GM12878 (cell line): Measurements from ENCODE around the gene REV1. TPM values are rescaled to one million over a fixed set of nuclear protein-coding genes. Genes with fewer than 3 reads are reported as not detected.

Experiments
- ATAC-seq: fragments of 200-7000 bp; cut with Tn5 transposase; 3 replicates; pipeline ENCODE4 v1.9.1; 2020; ENCODE audit warnings: mild to moderate bottlenecking, moderate library complexity
- BruUV-seq: library from RNA; stranded (reverse); fragments of 400-500 nt; replicated peaks from 2 replicates; lab custom pipeline; 2021; lab: Mats Ljungman, UMichigan
- CTCF ChIA-PET: fragments of 300-600 bp; sonication (Branson Sonifier 250); formaldehyde crosslinking; extraction: SDS; loops from one replicate; lab custom pipeline; 2021; ENCODE audit warnings: inconsistent platforms; lab: Yijun Ruan, JAX
- POLR2A ChIA-PET: fragments of 350-600 bp; formaldehyde crosslinking; extraction: SDS; loops from one replicate; lab custom pipeline; 2021; ENCODE audit warnings: inconsistent platforms; lab: Charles Lee
- RAD21 ChIA-PET: fragments of 300-600 bp; sonication (Branson Sonifier 250); formaldehyde crosslinking; loops from one replicate; lab custom pipeline; 2023; ENCODE audit warnings: antibody characterized with exemption; ENCODE audit not compliant: unreplicated experiment; lab: Charles Lee
- SMC1A ChIA-PET: fragments of 300-600 bp; sonication (Branson Sonifier 250); formaldehyde crosslinking; loops from one replicate; lab custom pipeline; 2023; ENCODE audit not compliant: unreplicated experiment, uncharacterized antibody; lab: Charles Lee
- DNase-seq: peaks from one replicate; pipeline ENCODE4 v3.0.0-alpha.2; 2011; ENCODE audit warnings: low read depth, low spot score
- FAIRE-seq: peaks from 3 replicates; lab custom pipeline; 2011; peaks lifted over from hg19 to GRCh38; lab: Jason Lieb, UNC
- H2AFZ ChIP-seq: 2 replicates; pipeline ENCODE4 v1.6.0; 2011; ENCODE audit warnings: low read depth, low read length, control low read depth; ENCODE audit not compliant: control insufficient read depth
- H3K27ac ChIP-seq: 2 replicates; pipeline ENCODE4 v1.5.1; 2011; ENCODE audit warnings: control low read depth; ENCODE audit not compliant: control insufficient read depth, insufficient read depth
- H3K27me3 ChIP-seq, 2 experiments: replicated peaks in 1 of 2; 2 replicates each; pipeline versions ENCODE4 v1.6.0 to v1.6.1; 2011; ENCODE audit warnings: low read length in 1 of 2; ENCODE audit not compliant: control insufficient read depth in 2 of 2, insufficient read depth in 2 of 2
- H3K36me3 ChIP-seq, 2 experiments: 2 replicates each; pipeline ENCODE4 v1.5.1; 2011; ENCODE audit warnings: low read length in 1 of 2; ENCODE audit not compliant: control insufficient read depth in 2 of 2, insufficient read depth in 2 of 2
- H3K4me1 ChIP-seq: 2 replicates; pipeline ENCODE4 v1.6.1; 2011; ENCODE audit warnings: mild to moderate bottlenecking, low read length, moderate library complexity, mixed read lengths; ENCODE audit not compliant: control insufficient read depth, insufficient read depth
- H3K4me2 ChIP-seq: 2 replicates; pipeline ENCODE4 v1.6.0; 2011; ENCODE audit warnings: control low read depth; ENCODE audit not compliant: control insufficient read depth, insufficient read depth
- H3K4me3 ChIP-seq: fragments of 200-600 bp; sonication (generic); 2 replicates; pipeline ENCODE4 v1.5.1; 2016
- H3K79me2 ChIP-seq: 2 replicates; pipeline ENCODE4 v1.6.0; 2011; ENCODE audit warnings: low read length; ENCODE audit not compliant: control insufficient read depth, insufficient read depth
- H3K9ac ChIP-seq: 2 replicates; pipeline ENCODE4 v1.8.0; 2011; ENCODE audit warnings: low read length, control low read depth, mixed read lengths; ENCODE audit not compliant: control insufficient read depth, insufficient read depth
- H3K9me3 ChIP-seq: replicated peaks from 3 replicates; pipeline ENCODE4 v1.5.1; 2011; ENCODE audit warnings: mild to moderate bottlenecking, low read length; ENCODE audit not compliant: control insufficient read depth, insufficient read depth
- H4K20me1 ChIP-seq: 2 replicates; pipeline ENCODE4 v1.6.0; 2011; ENCODE audit not compliant: control insufficient read depth, insufficient read depth
- BCL11A ChIP-seq: IDR thresholded peaks from 2 replicates; pipeline ENCODE4 v1.6.1; 2011; ENCODE audit warnings: low read depth, low read length
- CBX5 ChIP-seq: sonication (generic); IDR thresholded peaks from 2 replicates; pipeline ENCODE4 v1.6.1; 2016; ENCODE audit warnings: low read depth, moderate library complexity, mild to moderate bottlenecking, inconsistent platforms
- CEBPZ ChIP-seq: fragments of 150-350 bp; IDR thresholded peaks from 2 replicates; pipeline ENCODE4 v1.6.1; 2016; ENCODE audit warnings: low read depth, low read length
- CREB1 ChIP-seq: IDR thresholded peaks from 2 replicates; pipeline ENCODE4 v1.6.1; 2012; ENCODE audit warnings: low read depth, mild to moderate bottlenecking, inconsistent platforms
- CREM ChIP-seq: IDR thresholded peaks from 2 replicates; pipeline ENCODE4 v1.6.1; 2014; ENCODE audit warnings: antibody characterized with exemption, low read depth
- EZH2 ChIP-seq: IDR thresholded peaks from 2 replicates; pipeline ENCODE4 v1.6.1; 2012; ENCODE audit warnings: low read depth, mild to moderate bottlenecking, control low read depth, inconsistent platforms, low read length, borderline replicate concordance; ENCODE audit not compliant: control insufficient read depth
- GABPA ChIP-seq: IDR thresholded peaks from 2 replicates; pipeline ENCODE4 v1.6.1; 2014; ENCODE audit warnings: antibody characterized with exemption, low read depth, mild to moderate bottlenecking, inconsistent platforms
- HDAC6 ChIP-seq: fragments of 200-600 bp; sonication (generic); IDR thresholded peaks from one replicate; pipeline ENCODE4 v1.8.0; 2017; ENCODE audit warnings: antibody characterized with exemption; ENCODE audit not compliant: unreplicated experiment
- IRF3 ChIP-seq: fragments of 450-650 bp; IDR thresholded peaks from 2 replicates; pipeline ENCODE4 v1.6.1; 2014; ENCODE audit warnings: mild to moderate bottlenecking
- KDM1A ChIP-seq: fragments of 200-600 bp; sonication (generic); IDR thresholded peaks from 2 replicates; pipeline ENCODE4 v1.6.1; 2016; ENCODE audit warnings: borderline replicate concordance
- MEF2A ChIP-seq: IDR thresholded peaks from 2 replicates; pipeline ENCODE4 v1.6.1; 2011; ENCODE audit warnings: low read depth, mild to moderate bottlenecking, low read length, moderate library complexity; ENCODE audit not compliant: insufficient read depth
- PKNOX1 ChIP-seq: fragments of 450-650 bp; IDR thresholded peaks from 2 replicates; pipeline ENCODE4 v1.6.1; 2016; ENCODE audit warnings: mild to moderate bottlenecking
- POLR2AphosphoS2 ChIP-seq: IDR thresholded peaks from 2 replicates; pipeline ENCODE4 v1.6.1; 2011; ENCODE audit warnings: low read depth, mild to moderate bottlenecking, low read length, improper control_type of control experiment, moderate library complexity
- SREBF1 ChIP-seq: IDR thresholded peaks from 2 replicates; pipeline ENCODE4 v1.6.1; 2012; ENCODE audit warnings: mild to moderate bottlenecking, low read length
- TCF12 ChIP-seq: IDR thresholded peaks from 2 replicates; pipeline ENCODE4 v1.6.1; 2011; ENCODE audit warnings: low read depth, mild to moderate bottlenecking, low read length
- ZNF24 ChIP-seq: fragments of 450-650 bp; IDR thresholded peaks from 2 replicates; pipeline ENCODE4 v1.6.1; 2017; ENCODE audit warnings: antibody characterized with exemption, mild to moderate bottlenecking
- WGBS: methylation state at CpG from one replicate; pipeline ENCODE4 v1.1.6; 2016; ENCODE audit warnings: low lambda C conversion rate; ENCODE audit not compliant: insufficient replicate concordance, insufficient coverage; ENCODE audit errors: missing lambda C conversion rate; 5-methylcytosine and 5-hydroxymethylcytosine counted together
- in situ Hi-C: fragments of 300-500 bp; cut with MboI; formaldehyde crosslinking; loops from 9 replicates; pipeline ENCODE4 v1.14.3; 2018; ENCODE audit warnings: mixed read lengths
- intact Hi-C: fragments of 100-400 bp; cut with micrococcal nuclease; formaldehyde crosslinking; loops from one replicate; pipeline ENCODE4 v1.14.2; 2022; ENCODE audit not compliant: unreplicated experiment
- polyA plus RNA-seq, 11 experiments: library from polyadenylated mRNA; depleted of rRNA in 4 of 11; unstranded in 6 of 11; stranded (reverse) in 5 of 11; fragments of >200 nt; fragmentation: Nextera tagmentation in 4 of 11; fragmentation: Illumina TruSeq in 1 of 11; extraction: Ambion mirVana in 4 of 11; extraction: Trizol in 1 of 11; gene quantifications; 1 replicate in 1 of 11; 2 replicates in 10 of 11; pipeline versions ENCODE4 v1.2.1 to v1.2.3, GENCODE V29; 2011 to 2016; ENCODE audit warnings: inconsistent platforms in 2 of 11, missing spikeins in 2 of 11, low read depth in 1 of 11
- total RNA-seq, 4 experiments: library from RNA; depleted of rRNA in 3 of 4; stranded (reverse); fragments of >200 nt in 3 of 4; fragmentation: Illumina TruSeq in 1 of 4; extraction: Trizol in 1 of 4; gene quantifications; 2 replicates each; pipeline versions ENCODE4 v1.2.1 to v1.2.3, GENCODE V29; 2013 to 2021

Gene REV1
- total and polyA plus RNA-seq, 10 of the 15 experiments (the other 5 are each of a cell fraction or from before 2014, with no cell fraction given), result 11.3 to 46.8 (median 29.0) TPM

GRCh38 chr2:99430614-99431291 is 59.1 kb downstream of the REV1 start:
- ChIA-PET POLR2A (no interaction called here), CTCF (interaction anchor here (0.9 kb wide), 1 partner anchor 10 kb away, joined by 4 read pairs; no protein-coding TSS in a partner anchor), RAD21 (no interaction called here), SMC1A (interaction anchor here (1.1 to 1.2 kb wide), 2 partner anchors 9 to 15 kb away, joined by 3 to 5 read pairs; no protein-coding TSS in a partner anchor)
- no peaks in the 10 kb centered on the region for H3K9me3 ChIP-seq
- intact Hi-C loops, result no loop called here
- ATAC-seq (no peak), DNase-seq (no peak), FAIRE-seq (peak; percentile 66)
- no peak overlapping the region for H3K27ac ChIP-seq
- H3K4me2 ChIP-seq, result no peak overlapping the region
- no peaks in the 10 kb centered on the region for H3K27me3 ChIP-seq
- 35% methylated on average over 4 of the region's 4 CpGs for WGBS
- in situ Hi-C loops, result no loop called here
- H3K4me1 ChIP-seq, result no peaks in the 10 kb centered on the region
- H3K79me2 ChIP-seq, result no peaks in the 10 kb centered on the region
- BruUV-seq, result no TSS peak
- TF ChIP-seq CREB1 (no peak), HDAC6 (no peak), SREBF1 (no peak), MEF2A (no peak), CREM (no peak), BCL11A (no peak), EZH2 (no peak), ZNF24 (no peak), PKNOX1 (no peak), TCF12 (no peak), POLR2AphosphoS2 (no peak), CEBPZ (no peak), KDM1A (no peak), CBX5 (no peak), IRF3 (no peak), GABPA (no peak)
- peaks cover 4 to 6% of the 10 kb centered on the region in 2 experiments; a peak in 3 of 4 replicates for H3K36me3 ChIP-seq
- H3K4me3 ChIP-seq, result no peak overlapping the region
- no peak overlapping the region for H3K9ac ChIP-seq
- H4K20me1 ChIP-seq, result no peaks in the 10 kb centered on the region
- no peak overlapping the region for H2AFZ ChIP-seq
